ENCODE results near the gene PELO. TPM values are rescaled to one million over a fixed set of nuclear protein-coding genes. Genes with fewer than 3 reads are reported as not detected.
A peak's percentile ranks its signal among the peaks of the same experiment; 100 is the strongest.

PELO gene
- total and polyA plus RNA-seq, 9 of the 15 experiments (the other 6 are each of a cell fraction or from before 2014, with no cell fraction given) = 5.8 to 14.6 (median 9.6) TPM

DNA sequence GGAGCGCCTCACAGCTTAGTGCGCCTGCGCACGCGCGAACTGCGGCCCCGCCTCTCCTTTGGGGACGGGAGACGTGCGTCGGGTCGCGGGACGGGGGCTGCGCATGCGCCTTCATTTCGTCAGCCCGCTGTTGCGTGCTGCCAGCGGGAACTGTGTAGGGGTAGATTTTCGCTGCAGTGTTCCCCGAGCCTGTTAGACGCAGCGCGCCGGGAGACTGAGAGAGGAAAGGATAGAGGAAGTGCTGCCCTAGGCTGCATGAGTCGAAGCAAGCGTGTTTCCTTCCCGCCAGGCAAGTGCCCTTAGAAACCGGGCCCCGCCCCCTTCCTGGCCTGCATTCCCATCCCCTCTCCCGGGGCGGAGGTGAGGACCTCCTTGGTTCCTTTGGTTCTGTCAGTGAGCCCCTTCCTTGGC lies 12.3 kb downstream of the PELO start (continued):
- TF ChIP-seq, protein P1, sequence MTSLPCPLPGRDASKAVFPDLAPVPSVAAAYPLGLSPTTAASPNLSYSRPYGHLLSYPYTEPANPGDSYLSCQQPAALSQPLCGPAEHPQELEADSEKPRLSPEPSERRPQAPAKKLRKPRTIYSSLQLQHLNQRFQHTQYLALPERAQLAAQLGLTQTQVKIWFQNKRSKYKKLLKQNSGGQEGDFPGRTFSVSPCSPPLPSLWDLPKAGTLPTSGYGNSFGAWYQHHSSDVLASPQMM (CRISPR knock-in tag; IDR thresholded peaks at IDR 0.05) = no peak
- TF ChIP-seq EHMT2 (IDR thresholded peaks at IDR 0.05) (no peak), E2F6 (IDR thresholded peaks at IDR 0.05; ENCODE audit: borderline replicate concordance in 1 of 2, extremely low read depth in 1 of 2, insufficient read depth in 1 of 2, insufficient read length in 1 of 2, low read depth in 1 of 2, low read length in 1 of 2, poor library complexity in 1 of 2, severe bottlenecking in 1 of 2) (peak; percentile 75 to 86), ETV5 (CRISPR knock-in tag; IDR thresholded peaks at IDR 0.05; ENCODE audit: low read depth) (no peak), PTRF (tag; IDR thresholded peaks at IDR 0.05) (no peak), GTF2A2 (tag; IDR thresholded peaks at IDR 0.05) (no peak), PBX2 (CRISPR knock-in tag; IDR thresholded peaks at IDR 0.05; ENCODE audit: low read depth) (no peak), PBX2 (tag; conservative IDR thresholded peaks at IDR 0.05; ENCODE audit: low read depth) (no peak), YY1 (IDR thresholded peaks at IDR 0.05; ENCODE audit: borderline replicate concordance in 1 of 3, control insufficient read depth in 1 of 3, extremely low read depth in 1 of 3, insufficient read depth in 3 of 3, insufficient read length in 1 of 3, insufficient replicate concordance in 2 of 3, low read depth in 1 of 3, low read length in 2 of 3) (no peak), RCOR1 (IDR thresholded peaks at IDR 0.05; ENCODE audit: borderline replicate concordance in 1 of 2, low read depth in 2 of 2, low read length in 2 of 2) (no peak), HNRNPL (IDR thresholded peaks at IDR 0.05; ENCODE audit: low read depth, low read length) (no peak), SMARCE1 (IDR thresholded peaks at IDR 0.05) (no peak), FOXP4 (CRISPR knock-in tag; IDR thresholded peaks at IDR 0.05; ENCODE audit: borderline replicate concordance) (no peak), HDAC8 (tag; IDR thresholded peaks at IDR 0.05) (no peak), ZNF124 (CRISPR knock-in tag; IDR thresholded peaks at IDR 0.05) (no peak), XRCC5 (IDR thresholded peaks at IDR 0.05; ENCODE audit: low read depth, low read length) (no peak), CHCHD3 (CRISPR knock-in tag; IDR thresholded peaks at IDR 0.05) (no peak), EP300 (IDR thresholded peaks at IDR 0.05; ENCODE audit: low read length) (no peak)
- TF ChIP-seq, protein P2, sequence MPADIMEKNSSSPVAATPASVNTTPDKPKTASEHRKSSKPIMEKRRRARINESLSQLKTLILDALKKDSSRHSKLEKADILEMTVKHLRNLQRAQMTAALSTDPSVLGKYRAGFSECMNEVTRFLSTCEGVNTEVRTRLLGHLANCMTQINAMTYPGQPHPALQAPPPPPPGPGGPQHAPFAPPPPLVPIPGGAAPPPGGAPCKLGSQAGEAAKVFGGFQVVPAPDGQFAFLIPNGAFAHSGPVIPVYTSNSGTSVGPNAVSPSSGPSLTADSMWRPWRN (IDR thresholded peaks at IDR 0.05; ENCODE audit: low read depth) = no peak
